DMS 273 treated with DMSO at 0.1 percent for 48 hours (cell line): ENCODE results near the gene HDAC9.
"Not testable (repeated sequence)": the region's sequence is repeated elsewhere in the genome, so short reads cannot be mapped to it uniquely, and the experiment has no call there.

Experiments
- DNase-seq: peaks from one replicate; lab custom pipeline; 2025; lab: John Stamatoyannopoulos, UW

HDAC9 gene

DNA sequence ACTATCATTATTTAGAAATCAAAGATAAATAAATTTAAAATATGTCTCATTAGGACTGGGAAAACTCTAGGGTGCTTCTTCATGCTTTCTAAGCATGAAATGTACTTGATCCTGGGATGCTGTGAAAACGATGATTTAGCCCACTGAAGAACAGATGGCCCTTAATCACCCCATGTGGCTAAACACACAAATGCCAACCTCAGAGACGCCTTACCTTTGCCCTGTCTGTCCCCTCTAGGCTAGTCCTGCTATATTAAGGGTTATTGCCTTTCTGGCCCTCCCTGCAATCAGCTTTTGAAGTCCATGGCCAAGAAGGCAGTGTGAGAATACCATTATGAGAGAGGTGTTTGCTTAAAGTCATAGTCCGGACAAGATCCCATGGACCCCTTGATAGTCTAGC is 404.7 kb downstream of the HDAC9 start:
- peak; percentile 82 for DNase-seq

DNA sequence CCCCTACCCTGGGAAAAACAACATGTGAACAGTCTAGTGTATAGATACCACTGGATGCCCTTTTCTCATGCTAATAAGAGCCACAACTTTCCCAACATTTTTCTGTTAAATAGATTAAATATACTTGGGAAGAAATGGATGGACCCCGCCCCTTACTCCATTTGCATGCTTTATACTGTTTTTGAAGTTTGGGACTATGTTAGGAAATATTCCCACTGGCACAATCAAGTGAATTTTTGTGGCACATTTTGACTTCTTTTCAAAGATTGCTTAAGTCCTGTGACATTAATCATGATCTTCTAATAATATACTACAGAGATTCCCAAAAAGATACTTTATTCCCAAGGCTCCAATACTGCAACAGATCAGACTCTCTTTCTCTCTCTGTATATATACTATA is 405.3 kb downstream of the HDAC9 start:
- no peak for DNase-seq

DNA sequence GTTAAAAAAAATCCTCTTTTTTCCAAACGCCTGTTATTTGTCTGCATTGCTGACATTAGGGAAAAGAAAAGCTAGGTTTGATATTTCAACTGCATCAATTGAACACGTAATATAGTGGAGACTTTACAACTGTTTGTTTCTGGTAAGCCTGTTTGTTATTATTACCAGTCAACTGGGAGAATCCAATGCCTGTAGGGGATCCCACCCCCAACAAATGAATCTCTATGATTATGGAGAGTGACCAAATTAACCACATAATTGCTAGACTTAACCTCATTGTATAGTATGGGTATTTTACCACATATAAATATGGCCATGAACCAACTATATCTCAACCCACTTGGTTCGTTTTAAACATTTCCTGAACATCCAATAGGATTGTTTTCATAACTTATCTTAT is 405.8 kb downstream of the HDAC9 start:
- DNase-seq: no peak

DNA sequence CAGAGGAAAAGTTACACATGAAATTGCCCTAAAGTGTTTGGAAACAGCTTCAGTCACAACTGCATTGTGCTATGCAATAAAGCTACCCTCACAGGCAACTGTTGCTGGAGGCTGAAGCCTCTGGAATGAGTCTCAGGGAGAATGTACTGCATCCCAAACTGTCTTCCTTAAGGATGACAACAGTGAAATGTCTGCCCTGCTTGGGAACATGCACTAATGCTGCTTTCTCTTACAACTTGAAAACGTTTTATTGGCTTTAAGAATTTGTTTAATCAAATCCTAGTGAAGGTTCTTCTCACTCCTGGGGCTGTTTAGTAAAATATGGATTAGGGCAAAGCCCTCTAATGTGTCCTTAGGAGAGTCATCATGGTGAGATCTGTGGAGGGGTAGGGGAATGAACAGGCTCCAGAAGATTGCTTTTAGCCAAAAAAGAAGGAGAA is 406.5 kb downstream of the HDAC9 start:
- no peak for DNase-seq

DNA sequence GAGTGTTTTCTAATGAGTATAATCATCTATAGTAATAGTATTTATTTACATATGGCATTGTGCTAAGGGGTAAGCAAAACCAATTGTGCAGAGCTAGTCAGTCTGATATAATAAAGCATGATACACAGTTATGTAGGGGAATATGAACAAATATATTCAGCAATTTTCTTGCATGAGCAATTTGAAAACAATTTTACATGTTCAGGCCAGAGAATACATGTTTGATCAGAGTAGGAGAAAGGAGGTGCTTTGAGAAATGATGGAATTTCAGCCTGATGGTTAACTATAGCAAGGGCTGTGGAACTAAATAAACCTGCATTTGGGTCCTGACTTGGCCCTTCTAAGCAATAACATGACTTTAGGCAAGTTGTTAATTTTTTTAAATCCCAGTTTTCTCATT is 407.3 kb downstream of the HDAC9 start:
- no peak for DNase-seq

DNA sequence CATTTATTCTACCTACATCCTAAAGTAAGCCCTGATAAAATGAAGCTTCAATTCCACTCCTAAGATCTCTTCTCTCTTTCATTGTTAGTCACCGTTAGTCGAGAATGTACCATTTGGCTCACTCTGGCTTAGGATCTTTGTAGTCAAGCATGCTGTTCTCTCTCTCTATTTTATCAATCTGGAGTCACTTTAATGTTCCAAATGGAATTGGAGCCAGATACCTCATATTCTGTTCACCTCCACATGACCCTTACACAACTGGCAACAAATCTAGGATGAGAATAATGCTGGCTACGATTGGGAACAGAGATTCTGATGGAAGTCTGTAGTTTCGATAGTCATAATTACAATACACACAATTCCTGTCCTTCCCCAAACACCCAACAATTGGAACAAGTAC is 408.1 kb downstream of the HDAC9 start:
- no peak for DNase-seq

DNA sequence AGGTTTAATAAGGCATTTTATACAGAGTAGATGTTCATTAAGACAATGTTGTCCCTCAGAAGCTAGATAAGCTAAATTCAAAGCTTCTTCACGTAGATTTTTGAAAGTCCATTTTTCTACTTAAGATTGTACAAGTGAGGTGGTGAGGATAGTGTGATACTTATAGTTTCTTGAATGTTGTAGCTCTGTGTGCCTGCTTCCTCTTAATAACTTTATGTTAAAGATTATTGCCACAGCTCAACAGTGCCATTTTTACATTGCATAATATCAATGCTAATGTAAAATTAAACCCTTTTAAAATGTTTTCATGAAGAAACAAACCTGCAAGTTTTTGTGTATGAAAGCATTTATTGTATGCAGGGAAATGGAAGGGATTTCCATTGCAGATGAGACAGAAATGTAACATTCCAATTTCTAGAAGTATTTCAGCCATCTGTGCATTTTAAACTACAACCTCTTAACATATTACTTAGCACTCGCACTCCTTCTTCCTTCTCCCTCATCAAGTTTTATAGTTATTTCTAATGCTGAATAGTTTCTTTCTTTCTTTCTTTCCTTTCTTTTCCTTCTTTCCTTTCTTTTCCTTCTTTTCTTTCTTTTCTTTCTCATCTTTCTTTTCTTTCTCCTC is 409.9 kb downstream of the HDAC9 start:
- DNase-seq: no peak

DNA sequence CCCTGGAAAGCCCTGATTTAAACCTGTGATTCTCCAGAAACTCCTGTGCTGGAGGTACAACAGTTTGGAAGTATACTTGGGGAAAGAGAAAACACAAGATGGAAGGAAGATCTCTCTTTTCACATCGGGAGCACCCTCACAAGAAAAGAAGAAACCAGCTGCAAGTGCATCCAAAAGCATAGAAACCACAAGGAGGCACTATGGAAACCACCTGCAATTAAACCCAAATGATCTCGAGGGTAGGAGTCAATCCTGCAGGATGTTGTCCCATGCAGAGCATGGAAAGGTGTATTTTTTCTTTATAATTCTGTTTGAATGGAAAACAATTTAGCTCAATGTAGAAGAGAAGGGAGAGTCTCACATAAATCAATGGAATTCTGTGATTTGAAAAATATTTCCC is 411.4 kb downstream of the HDAC9 start:
- no peak for DNase-seq

DNA sequence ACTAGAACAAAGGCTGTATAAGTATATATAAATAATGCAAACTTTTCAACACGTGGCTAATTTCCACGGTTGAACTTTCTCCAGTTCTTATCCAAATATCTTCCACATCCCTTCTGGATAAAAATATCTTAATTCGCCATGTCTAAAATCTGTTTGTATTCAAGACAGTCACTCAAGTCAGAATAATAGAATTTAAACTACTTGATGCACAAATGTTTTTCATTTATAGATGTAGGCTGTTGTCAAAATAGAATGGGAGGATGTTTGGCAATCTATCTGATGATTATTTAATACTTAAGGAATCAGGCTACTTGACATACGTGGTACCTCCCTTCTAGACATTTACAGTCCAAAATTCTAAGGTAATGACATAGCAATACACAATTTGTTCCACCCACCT is 417.6 kb downstream of the HDAC9 start:
- DNase-seq: no peak

DNA sequence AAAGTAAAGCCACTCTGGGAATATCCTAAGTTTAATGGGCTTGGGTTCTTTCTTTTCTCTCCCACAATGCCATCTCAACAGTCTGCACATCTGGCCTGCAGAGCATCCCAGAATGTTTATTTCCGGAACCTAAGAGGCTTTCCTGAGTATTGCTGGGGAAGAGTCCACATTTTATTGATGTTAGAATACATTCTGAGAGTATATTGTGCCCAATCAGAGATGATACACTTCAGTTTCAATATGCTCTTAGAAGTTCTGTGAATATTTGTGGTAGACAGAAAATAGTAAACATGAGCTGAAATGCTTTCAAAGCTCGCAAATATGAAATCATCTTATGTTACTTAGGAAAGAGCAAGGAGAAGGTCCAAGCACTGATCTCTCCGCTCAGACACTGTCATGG is 421.3 kb downstream of the HDAC9 start:
- DNase-seq: no peak

DNA sequence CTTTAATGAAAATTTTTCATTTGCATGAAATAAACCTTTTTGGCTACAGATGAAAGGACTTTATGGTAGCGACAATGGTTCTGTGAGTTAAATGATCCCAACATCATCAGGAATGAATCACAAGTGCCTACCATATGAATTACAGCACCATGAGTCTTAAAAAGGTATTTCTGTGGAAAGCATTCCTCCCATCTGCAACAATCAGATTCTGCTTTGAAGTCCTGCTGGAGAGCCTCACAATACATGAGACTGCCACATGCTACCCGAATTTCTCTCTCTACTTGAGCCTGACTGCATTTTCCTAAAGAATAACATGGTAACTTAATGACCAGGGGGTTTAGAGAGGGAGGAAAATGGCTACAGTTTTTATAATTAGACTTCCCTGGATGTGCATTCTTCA is 431.6 kb downstream of the HDAC9 start:
- DNase-seq: no peak

DNA sequence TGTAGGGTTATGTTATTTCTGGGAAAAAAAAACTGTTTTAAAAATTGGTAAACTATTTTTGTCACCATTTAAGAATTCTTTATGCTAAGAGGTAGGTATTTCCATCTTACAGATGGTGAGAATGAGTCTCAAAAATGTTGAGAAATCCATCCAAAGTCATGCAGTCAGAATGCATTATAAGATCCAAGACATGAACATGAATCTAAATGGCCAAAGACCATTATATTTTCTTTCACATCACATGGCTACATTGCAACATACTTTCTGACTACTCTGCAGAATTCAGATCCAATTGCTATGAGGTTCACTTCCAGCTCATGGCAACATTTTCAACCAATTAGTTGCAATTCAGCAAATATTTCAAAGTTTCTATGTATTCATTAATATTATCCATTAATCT is 440.7 kb downstream of the HDAC9 start:
- no peak for DNase-seq

DNA sequence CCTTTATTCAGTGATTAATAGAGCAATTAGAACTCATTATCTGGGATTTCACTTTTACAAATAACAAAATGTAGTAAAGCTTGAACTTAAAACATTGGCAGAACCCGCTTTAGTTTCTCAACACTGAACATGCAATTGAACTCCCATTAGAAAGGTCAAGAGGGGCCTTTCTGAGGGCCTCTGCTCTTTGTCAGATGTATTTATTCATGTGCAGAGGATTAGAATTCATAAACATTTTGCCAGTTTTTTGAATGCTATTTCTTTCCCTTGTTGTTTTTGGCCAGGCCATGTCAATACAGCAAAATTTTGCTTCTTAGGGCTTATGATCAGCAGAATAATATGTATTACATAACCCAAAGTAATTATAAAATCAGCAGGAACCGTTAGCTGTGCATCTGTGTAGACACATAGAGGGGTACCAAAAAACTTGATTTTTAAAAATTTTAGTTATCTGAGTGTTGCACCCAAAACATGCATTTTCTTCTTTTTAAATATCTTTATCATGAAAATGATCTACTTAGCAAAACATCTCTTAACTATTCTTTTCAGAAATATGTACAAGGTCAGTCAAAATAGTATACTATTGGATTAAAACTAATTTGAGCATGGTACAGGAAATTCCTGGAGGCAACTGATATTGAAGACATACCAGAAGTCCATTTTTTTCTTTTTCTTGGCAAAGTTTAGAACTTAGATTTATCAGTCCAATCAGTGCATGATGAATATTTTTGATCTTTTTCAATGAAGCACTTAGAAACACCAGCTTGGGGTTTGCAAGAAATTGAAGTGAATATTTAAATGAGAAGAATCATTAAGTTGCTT is 444.4 kb downstream of the HDAC9 start:
- no peak for DNase-seq

DNA sequence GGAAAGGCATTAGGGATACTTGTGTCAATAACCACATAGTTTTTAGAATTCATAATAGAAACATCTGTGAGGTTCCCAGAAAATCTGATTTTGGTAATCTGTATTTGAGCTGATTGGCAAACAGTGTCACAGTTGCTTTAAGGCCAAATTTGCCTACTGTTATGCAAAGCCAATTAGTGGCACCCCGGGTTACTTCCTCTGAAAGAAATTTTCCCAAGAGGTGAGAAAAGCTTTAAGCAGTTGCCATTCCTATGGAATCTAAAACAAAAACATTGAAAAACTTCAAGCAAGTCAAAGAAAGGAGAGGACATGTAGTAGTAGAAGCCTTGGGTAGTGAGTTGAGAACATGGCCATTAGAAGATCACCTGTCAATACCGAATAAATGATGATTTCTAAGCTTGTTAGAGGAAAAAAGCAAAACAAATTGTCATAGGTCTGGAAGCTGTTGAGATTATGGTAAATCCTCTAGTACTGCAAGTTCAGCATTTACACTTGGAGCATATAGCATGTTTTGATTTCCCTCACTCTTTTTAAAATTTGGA is 445.1 kb downstream of the HDAC9 start:
- DNase-seq: no peak

DNA sequence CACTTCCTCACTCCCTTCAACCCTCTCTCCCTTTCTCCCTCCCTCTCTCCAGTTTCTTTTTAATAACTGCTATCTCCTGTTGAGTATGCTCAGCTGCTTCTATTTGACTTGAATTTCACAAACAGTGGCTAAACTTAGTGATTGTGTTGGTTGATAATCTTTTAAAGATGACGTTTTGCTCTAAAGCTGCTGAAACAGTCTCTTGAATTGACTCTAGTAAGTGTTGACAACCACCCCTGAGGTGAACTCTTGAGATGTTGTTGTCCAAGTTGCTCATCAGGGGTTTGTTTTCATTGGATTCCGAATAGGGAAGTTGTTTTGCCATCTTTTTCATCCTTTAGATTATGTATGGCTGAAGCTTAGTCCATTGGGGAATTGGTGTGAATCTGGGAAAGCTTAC is 445.7 kb downstream of the HDAC9 start:
- no peak for DNase-seq

DNA sequence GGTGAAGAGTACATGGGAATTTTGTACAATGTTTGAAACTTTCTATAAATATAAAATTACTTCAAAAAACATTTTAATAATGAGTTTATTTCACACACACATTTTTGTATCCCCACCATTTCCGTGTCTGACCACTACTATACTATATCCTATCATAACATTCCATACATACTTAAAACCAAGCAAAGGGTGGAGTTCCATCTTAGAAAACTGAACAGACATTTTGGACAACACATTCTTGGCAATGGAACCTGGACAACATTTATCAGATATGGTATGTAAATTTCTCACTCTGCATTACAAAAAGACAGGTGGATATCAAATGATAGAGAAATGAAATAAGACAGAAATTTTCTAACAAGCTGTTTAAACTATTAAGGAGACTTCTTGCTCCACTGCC is 453.0 kb downstream of the HDAC9 start:
- DNase-seq: no peak

DNA sequence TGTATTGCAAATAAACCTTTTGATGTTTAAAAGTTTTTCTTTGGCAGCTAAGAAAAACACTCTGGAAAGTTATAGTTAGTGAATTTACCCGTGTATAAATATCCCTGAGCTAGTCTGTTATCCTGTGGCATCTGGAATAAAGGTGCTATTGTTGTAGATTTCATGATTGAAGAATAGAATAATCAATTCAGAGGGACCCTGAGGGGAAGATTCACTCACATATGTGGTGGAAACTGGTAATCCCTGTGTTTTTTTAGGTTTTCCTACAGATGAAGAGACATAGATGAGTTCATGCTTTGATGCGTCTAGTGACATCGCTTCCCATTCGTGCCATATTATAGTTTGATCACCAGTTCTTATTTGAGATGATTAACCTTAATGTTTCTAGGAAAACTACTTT is 457.3 kb downstream of the HDAC9 start:
- DNase-seq: no peak

DNA sequence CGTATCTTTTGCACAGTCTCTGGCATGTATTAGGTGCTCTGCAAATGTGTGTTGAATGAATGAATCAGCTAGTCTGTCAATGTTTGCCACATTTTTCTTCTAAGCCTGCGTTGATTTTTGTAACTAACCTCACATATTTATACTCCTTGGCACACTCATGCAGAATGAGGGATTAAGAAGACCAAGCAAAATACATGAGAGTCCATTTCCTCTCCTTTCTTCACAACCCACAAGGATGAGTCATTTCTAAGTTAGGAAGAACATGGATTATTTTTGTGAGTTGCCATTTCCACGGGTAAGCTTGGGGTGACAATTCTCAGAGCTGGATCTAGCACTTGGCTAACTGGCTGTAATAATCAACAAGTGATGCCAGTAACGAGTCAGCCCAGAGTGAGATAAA is 463.1 kb downstream of the HDAC9 start:
- no peak for DNase-seq

DNA sequence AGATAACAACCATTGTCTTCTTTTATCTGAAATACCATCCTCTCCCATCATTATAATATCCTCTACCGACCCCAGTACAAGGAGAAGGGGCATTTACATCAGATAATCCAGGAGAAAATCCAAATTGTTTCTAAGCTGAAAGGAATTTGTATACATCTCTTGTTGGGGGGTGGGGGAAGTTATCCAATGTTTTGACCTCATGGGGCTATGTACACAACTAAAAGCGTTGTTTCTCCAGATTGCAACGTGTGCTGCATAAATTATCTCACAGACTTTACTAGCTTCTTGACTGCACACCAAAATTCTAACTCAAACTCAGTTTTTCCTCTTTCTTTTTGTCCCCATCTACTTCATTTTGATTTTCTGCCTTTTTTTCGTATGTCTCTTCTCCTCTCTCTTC is 465.2 kb downstream of the HDAC9 start:
- no peak for DNase-seq

DNA sequence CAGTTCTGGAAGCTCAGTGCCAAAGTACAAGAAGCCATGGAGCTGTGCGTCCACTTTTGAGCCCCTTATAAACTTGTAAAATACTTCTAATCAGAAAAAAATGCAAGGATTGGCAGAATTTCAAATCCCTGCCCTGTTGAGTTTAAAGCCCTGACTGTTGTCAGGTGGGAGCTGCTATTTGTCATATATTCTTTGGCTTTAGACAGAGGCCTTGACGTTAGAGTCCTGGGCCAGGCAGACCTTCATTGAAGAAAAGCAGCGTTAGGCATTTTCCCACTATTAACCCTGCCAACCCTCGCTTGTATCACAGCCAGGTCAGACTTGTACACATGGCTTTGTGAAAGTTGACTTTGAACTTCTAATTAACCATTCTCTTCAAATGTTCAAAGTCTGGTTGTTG is 466.5 kb downstream of the HDAC9 start:
- DNase-seq: no peak

DNA sequence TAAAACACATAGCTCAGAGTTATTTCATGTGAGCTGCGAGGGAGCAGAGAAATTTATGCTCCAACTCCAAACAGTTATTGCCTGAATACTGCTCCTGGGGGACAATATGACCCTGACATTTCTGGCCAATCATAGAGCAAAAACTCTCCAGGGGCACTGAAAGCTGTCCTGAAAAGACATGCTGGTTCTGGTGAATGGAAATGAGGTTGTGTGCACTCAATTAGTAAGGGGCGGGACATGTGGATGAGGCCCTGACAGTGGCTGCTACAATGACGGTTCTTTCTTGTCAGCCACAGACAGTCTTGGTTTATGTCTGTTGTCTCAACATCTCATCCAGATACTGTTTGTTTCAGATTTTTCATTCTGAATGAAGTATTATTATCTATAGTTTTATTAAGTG is 470.1 kb downstream of the HDAC9 start:
- DNase-seq: no peak

DNA sequence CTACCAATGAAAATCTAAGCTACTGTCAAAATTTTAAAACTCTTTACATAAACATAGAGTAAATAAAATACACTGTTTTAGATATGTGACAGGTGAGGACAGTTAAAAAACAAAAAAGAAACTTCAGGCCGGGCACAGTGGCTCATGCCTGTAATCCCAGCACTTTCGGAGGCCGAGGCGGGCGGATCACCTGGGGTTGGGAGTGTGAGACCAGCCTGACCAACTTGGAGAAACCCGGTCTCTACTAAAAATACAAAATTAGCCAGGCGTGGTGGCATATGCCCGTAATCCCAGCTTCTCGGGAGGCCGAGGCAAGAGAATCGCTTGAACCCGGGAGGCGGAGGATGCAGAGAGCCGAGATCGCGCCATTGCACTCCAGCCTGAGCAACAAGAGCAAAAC is 472.2 kb downstream of the HDAC9 start:
- not testable (repeated sequence) for DNase-seq

DNA sequence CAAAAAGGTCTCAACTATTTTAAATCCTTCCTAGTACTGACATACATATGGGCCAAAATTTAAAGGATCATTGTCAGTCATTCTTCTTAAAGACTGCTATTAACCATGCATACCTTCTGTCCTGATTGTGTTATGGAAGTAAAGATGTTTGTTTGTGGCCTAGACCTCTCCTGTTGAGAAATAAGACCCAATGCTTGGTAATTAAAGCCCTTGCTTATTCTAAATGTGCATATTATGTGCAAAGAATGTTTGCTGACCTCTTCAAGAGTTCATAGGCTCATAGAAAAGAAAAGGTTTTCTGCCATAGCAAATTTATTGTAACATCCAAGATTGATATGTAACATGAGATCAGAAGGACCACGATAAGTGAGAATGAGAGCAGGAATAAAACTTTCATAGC is 476.3 kb downstream of the HDAC9 start:
- no peak for DNase-seq

DNA sequence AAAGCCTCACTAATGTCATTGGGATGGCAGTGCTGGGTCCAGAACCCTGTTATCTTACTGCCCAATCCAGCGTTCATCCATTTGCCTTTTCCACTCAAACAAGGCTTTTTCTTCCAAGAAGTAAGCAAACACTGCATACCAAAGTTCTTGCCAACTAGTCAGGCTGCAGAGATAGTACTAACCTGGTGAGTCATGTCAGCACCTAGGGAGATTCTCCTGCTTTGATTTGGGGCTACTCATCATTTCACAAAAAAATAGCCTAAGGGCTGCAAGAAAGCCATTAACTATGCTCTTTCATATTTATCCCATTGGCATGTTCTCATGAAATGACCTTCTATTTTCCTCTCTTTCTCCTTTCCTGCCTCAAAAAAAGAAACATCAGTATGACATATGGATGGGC is 479.3 kb downstream of the HDAC9 start:
- no peak for DNase-seq
